Suppressor macrophage treated with lipopolysaccharide for 1 hour (primary cell): ENCODE results near the gene TTLL10.
"Not testable (repeated sequence)": the region's sequence is repeated elsewhere in the genome, so short reads cannot be mapped to it uniquely, and the experiment has no call there.

ENCODE experiments used
- DNase-seq, 3 donors: peaks; one replicate each; pipeline ENCODE4 v3.0.0-alpha.2; 2020 to 2022

The TTLL10 gene

DNA sequence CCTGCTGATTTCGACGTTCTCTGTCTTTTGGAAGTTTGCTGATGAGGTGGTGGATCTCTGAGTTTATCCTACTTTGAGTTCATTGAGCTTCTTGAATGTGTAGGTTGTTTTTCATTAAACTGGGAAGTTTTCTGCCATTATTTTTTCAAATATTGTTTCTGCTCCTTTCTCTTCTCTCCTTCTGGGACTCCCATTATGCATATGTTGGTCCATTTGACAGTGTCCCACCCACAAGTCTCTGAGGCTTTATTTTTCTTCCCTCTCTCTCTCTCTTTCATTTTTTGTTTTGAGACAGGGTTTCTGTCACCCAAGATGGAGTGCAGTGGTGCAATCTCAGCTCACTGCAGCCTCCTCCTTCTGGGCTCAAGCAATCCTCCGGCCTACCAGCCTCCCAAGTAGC lies 21.0 kb downstream of the TTLL10 start:
- no peak for DNase-seq

DNA sequence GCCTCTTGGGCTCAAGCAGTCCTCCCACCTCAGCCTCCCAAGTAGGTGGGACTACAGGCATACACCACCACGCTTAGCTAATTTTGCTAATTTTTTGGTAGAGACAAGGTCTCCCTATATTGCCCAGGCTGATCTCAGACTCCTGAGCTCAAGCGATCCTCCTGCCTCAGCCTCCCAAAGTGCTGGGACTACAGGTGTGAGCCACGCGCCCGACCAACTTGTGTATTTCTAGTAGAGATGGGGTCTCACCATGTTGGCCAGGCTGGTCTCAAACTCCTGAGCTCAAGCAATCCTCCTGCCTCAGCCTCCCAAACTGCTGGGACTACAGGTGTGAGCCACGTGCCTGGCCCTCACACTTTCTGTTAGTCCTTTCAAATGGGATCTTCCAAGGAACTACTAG lies 22.0 kb downstream of the TTLL10 start:
- not testable (repeated sequence) for DNase-seq

DNA sequence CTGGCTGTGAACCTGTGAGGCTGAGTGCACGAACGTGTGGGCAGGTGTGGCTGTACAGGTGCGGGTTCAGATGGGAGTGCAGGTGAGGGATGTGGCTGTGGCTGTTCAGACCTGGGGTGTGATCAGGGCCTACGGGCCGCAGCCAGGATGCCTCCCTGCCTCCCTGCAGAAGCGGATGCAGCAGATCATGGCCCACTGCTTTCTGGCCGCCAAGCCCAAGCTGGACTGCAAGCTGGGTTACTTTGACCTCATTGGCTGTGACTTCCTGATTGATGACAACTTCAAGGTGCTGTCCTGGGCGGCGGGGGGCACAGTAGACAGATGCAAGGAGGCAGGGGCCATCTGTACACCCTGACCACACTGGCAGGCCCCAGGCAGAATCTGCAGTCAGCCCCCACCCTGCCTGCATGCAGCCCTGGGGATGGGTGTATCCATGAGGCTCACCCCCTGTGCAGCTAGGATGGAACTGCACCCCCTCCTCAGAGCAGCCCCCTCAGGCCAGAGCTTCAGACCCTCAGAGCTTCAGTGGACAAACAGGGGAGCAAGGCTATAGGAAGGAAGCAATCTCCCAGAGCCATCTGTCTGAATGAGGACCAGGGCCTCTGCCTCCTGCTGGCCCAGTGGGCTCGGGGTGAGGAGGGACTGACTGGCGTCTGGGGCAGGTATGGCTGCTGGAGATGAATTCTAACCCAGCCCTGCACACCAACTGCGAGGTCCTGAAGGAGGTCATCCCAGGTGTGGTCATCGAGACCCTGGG lies 22.9 kb downstream of the TTLL10 start:
- no peak for DNase-seq

DNA sequence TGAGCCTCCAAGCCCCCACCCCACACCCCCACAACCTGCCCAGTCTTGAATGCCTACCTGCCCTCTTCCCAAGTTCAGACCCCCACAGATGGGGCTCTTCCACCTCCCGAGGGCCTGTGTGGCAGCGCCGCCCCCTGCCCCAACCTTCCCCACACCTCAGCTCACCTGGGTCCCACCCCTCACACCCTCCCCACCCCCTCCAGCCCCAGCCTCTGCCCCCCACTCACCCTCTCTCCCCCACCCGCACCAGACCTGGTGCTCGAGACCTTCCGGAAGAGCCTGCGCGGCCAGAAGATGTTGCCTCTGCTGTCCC lies 23.5 kb downstream of the TTLL10 start:
- no peak for DNase-seq

DNA sequence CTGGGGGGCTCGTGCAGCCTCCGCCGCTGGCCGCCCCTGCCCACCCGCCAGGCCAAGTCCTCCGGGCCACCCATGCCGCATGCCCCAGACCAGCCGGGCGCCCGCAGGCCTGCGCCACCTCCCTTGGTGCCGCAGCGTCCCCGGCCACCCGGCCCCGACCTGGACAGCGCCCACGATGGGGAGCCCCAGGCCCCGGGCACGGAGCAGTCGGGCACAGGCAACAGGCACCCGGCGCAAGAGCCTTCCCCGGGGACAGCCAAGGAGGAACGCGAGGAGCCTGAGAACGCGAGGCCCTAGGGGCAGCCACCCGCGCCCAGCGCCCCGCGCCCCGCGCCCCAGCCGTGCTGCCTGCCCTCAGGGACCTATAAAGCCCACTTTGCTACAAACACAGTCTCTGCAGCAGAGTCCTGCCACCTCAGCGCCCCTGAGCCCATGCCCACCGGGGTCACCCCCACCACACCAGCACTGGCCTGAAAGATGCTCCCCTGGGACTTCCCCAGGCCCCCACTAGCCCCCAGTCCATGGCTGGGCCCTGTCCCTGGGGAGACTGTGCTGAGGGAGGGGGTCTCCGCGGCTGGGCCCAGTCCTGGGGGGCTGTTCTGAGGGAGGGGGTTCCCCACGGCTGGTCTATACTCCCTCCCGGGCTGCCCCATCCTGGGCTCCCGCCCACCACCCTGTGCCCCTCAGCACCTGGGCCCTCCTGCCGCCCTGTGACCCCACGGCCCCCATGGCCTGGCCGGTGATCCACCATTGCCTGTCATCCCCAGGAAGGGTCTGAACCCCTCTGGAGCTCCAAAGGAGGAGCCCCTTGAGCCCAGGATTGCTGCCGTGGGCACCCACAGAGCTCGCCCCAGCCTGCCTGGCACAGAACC lies 24.1 kb downstream of the TTLL10 start:
- no peak for DNase-seq

DNA sequence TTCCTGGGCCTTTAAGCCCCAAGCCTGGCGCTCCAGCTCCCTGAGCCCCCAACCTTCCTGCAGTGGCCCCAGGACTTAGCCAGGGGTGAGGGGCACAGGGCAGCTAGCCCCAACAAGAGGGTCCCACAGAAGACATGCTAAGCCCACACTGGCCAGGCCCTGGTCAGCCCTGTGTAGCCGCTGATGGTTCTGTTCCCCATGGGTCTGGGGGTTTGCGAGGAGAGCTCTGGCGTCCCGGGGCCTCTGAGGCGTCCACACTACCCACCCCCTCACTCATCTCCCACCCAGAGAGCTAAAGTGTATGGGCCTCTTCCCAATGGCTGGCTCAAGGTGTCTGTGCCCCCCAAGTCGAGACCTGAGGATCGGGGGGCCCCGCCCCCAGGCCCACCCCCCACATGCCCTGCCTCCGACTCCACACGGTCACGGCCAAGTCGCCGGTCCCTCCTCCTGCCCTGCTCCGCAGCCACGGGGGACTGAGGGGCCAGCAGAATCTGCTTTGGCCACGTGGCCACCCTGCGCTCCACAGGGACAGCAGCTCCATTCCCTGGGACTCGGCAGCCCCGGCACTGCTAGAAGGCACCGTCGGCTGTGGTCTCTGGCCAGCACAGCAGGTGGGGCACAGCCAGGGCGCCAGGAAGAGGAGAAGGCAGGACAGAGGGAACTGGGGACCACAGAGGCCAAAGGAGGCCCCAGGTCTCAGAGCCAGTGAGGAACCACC lies 24.9 kb downstream of the TTLL10 start:
- DNase-seq: no peak

DNA sequence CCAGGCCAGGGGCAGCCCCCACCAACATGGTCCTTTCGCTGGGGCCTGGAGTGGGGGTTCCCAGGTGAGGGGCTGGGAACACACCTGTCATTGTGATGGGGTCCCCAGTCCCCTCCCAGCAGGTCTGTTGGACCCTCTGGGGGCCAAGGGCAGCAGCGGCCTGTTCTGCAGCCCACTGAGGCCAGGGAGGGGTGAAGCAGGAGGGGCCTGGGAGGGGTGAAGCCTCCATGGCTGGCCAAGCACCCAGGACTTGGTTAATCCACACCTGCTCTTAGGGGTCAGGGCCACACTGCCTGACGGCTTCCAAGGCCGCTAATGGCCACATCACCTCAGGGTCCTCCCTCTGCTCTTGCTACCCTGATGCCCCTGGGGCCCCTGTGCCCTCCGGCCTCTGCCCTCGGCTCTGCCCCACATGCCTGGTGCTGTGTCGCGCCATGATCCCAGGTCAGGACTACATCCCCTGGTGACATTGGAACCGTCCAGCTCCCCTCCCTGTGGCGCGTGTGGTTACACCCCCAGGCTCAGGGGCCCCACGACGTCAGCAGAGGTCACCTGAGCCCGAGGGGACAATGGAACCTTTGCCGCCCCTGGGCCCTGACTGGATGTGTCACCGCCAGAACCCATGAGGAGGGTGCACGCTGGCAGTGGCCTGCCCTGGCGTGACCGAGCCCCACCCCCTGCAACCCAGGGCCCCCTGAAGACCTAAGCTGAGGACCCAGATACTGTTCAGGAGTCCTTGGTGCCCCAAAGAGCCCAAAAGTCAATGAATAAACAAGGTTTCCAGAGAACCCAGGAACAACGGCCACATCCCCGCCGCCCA lies 25.7 kb downstream of the TTLL10 start:
- no peak for DNase-seq

DNA sequence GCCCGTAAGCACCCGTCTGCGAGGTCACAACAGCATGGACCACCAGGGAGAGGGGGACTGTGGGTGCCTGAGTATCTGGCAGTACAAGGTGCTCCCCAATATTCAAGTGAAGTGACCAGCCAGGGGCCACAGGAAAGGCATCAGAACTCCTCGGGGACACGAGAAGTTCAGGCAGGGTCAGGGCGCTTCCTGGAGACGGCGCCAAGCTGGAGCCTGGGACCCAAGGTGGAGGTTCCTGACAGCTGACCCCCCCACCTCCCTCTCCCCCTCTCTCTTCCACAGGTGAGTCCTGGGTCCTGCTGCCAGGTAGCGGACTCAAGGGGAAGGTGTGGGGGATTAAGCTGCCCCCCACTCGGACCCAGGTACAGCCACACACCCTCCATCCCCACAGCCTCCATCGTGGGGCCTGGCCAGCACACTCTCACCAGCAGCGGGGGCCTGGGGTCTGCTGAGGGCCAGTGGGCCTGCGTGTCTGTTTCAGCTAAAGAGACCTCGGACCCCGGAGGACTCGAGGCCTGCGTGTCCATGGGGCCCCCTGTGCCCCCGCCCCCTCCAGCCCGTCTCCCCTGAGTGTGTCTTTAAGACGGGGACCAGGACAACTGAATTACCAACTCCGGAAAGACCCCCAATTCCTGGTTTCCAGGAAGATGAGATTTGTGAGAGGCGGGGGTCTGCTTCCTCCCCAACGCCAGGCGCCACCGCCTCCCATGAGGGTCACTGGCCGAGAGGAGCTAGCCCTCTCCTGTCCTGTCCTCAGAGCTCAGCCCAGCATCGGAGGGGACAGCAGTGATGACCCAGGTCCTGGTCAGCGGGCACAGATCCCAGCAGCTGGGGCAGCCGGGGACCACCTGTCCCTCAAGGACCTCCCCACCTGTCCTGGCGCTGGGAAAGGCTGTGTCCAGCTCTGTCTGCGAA lies 26.5 kb downstream of the TTLL10 start:
- no peak for DNase-seq

DNA sequence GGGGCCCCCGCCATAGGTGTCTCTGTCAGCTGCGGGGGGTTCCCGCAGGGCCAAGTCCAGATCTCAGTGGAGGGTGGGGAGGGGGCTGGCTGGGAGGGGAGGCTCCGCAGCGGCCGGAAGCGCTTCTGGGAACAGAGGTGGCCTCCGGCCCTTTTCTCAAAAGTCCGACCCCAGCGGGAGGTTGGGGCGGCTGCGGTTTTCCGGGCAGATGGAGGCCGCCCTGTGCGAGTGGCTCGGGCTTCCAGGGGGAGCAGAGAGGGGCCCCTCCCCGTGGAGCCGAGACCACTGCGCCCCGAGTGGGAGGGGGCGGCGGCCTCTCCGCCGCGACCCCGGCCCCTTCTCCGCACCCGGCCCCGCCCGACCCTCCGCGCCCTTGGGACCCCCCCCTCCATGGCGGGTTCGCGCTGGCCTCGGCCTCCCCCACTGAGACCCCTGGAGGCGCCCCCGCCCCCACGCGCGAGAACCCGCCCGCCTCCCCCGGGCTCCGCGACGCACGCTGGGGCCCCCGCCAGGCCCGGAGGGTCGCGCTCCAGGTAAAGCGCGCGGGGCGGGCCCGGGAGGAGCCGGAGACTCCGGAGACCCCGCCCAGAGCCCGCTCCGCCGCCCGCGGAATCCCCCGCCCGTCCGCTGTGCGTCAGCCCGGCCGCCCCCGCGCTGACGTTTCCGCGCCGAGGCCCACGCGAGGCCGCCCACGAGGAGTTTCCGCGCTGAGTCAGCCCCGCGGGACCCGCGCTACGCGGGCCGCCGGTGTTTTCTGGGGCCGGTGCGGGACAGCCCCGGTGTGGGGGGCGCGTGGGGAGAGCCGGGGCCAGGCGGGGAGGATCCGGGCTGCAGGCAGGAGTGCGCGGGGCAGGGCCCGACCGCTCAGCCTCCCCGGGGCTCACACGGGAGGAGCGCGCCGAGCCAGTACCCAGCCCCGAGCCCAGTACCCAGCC lies 27.5 kb downstream of the TTLL10 start:
- peak; percentile 97 to 99 (median 99) for DNase-seq

DNA sequence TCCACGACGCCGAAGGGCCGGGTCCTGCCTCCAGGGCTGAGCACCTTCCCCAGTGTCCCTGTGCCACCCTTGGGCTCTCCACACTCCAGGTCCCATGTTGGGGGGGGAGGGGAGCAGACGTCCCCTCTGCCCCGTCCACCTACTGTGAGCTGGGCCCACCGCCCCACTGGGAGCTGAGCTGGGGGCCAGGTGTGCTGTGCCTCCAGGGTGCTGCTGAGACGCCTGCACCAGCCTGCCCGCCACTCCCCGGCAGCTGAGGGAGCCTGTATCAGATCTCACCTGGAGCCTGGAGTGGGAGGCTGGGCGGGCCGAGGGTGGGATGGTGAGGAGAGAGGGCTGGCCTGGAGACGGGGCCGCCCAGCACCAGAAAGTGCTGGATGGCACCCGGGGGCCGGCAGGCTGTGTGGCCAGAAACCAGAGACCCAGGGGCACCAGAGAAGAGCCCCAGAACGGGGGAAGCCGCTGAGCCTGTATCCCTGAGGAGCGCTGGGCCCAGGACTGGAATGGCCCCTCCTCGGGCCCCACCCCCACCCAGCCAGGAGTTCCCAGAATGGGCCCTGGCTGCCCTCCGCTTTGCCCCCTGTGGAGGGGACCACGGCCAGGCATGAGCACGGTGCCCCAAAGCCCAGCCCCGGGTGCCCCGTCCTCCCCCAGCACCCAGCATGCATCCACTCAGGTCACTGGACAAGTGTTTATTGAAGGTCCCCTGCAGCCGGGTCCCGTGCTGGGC lies 29.3 kb downstream of the TTLL10 start:
- no peak for DNase-seq

DNA sequence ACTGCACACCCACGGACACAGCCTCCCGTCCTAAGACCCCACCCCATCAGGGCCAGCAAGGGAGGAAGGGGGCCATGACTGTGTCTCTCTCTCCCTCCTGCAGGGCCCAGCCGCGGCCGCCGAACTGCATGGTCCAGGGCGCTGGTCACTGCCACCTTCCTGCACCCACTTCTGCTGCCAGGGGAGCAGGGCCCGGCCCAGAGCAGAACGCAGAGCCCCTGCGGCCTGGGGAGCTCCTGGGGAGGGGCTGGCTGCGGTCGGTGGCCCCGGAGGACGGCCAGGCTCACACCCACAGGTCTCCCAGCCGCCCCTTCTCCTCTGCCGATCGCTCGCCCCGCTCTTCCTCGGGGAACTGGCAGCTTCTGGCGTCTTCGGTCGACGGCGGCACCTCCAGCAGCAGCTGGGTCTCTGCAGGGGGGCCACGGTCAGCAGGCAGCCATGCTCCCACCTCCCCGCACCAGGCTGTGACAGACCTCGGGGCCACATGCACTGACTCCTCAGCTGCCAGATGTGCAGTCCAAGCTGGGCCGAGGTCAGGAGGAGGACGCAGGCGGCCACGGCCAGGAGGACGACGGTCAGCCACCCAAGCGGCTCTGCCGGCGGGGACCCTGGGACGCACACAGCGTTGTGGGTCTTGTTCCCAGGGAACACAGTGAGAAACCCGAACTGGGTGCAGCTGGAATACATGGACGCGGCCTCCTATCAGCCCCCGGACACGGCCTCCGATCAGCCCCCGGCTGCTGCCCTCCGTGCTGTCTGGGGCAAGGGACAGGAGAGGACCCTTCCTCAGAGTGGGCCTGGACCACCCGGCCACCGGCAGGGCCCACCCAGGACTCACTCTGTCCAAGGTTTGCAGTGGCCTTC lies 30.1 kb downstream of the TTLL10 start:
- no peak for DNase-seq

DNA sequence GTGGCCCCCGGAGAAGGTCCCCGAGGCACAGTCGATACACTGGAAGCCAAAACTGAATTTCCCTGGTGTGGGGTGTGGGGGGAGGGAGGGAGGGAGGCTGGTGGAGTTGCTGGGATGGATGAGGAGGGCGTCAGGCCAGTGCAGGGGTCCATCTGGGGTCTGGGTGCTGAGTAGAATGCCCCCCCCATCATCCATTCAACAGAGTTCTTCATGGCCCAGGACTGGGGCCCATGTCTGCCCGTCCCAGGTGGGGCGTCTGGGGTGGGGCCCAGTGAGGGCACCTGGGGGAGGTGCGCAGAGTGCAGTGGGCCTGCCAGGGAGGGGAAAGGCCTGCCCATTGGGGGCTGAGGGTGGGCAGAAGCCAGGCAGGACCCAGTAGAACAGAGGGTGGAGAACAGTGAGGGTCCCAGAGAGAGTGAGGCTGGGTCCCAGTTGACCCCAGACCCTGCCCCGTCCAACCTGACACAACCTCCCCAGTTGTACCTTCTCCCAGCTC lies 30.8 kb downstream of the TTLL10 start:
- no peak for DNase-seq

DNA sequence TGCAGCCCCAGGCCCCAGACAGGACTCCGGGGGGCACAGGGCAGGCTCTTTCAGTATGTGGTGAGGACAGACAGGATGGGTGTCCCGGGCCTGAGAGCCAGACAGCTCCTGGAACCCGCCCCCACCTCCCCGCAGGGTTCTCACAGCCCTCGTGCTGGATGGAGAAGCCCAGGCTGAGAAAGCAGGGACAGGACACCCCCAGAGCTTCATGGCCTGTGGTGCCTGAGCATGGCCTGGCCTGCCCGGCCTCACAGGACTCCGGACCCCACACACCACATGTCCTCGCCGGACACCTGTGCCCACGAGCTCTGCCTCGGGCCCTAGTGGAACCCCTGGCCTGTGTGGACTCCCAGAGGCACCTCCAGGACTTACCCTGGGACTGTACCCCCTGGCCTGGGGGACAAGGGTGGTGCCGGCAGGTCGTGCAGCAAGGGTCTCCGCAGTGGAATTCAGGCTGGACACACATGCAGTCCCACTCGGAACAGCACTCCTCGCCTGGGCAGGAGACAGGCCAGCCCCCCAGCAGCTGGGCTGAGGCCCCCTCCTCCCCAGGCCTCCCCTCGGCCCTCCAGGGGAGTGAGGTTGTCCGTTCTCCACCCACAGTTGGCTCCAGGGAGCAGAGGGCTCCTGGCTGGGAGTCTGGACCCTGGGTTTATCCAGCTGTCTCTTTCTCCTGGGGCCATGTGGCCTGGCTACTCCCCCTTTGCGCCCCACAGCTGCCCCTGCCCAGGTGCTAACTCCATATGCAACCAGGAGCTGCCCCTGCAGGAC lies 31.5 kb downstream of the TTLL10 start:
- DNase-seq: no peak

DNA sequence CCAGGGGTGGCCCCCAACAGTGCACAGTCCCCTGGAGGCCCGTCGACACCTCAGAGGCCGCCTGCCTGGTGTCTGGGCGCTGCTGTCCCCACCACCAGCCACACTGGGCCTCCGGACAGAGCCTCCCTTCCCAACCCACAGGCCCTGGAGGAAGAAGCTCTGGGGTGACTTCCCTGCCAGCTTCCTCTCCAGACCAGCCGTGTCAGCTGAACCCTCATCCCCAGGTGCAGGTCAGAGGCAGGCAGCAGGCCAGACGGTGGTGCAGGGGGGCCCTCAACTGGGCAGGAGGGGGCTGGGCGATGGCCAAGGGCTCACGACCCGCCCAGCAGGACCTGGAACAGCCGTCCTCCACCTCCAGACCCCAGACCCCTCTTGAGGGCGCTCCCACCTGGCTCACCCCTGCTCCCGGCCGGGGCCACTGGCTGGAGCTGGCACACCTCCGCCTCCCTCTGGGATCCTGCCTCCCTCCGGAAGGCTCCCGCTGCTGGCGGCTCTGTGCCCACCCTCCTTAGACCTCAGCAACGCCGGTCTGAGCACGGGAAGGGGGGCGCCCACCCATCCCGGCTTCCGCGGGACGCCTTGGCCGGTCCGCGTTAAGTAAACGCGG lies 32.2 kb downstream of the TTLL10 start:
- peak; percentile 26 to 57 (median 42) for DNase-seq

DNA sequence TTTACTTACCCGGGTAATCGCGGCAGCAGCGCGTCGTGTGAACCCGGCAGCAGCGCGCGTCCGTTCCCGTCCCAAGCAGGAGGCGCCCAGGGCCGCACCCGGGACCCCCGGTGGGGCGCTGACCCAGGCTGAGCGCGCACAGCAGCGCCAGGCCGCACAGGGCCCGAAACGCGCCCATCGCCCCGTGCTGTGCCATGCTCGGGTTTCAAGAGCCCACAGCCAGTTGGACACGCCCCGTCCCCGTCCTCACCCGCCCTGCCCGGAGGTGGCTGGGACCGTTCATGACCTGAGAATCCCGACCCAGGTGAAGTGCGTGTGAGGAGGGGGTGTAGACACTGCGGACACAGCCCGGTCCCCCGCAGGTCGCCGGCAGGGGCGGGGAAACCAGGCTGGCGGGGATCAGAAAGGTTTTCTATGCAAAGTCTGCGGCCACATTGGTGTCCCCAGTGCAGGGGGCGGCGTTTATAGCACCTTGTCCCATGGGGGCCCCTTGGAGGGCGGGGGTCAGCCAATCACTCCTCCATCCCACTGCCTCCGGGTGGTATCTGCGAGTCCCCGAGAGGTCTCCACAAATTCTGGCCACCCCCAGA lies 32.8 kb downstream of the TTLL10 start, which contains the start of gene TNFRSF18:
TSS of gene TNFRSF18 (minus strand) at position 217 of the 590 bp plus-strand sequence. CDS start at position 196, 21 bp downstream.
- no peak for DNase-seq

DNA sequence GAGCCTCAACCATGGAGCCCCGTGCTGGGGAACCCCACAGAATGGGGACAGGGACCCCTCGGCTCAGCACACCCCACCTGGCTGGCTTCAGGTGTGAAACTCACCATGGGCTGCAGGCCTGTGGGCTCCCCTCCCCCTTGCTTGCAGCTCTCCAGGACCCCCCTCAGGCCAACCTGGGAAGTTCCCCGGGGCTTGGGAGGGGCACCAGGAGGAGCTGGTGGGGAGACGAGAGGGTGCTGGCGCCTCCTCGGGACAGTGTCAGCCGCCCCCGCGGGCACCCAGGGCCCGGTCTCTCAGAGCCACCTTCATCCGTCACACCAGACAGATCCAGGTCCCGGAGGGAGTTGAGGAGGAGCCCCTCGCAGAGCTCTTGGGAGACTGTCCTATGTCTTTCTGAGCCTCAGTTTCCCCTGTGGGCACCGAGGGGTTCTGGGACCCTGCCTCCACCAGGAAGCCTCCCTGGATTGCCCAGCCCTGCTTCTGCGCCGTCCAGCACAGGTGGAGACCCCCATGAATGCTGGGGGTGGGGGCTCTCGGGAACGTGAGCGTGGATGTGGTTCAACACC lies 33.4 kb downstream of the TTLL10 start:
- no peak for DNase-seq

DNA sequence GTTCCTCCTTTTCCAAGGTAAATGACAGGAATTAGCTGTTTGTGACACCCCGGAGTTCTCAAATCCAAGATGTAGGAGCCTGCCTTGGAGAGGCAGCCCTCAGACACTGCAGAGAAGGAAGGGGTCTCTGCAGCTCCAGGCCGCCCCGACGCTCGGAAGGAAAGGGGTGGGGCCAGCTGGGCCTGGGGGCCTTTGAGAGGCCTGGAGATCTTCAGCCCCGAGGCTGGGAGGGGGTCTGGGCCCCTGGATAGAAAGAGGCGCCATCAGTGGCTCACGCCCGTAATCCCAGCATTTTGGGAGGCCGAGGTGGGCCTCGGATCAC lies 33.9 kb downstream of the TTLL10 start:
- DNase-seq: no peak
